Measurements from ENCODE around the gene BNIP5.

The BNIP5 gene

DNA sequence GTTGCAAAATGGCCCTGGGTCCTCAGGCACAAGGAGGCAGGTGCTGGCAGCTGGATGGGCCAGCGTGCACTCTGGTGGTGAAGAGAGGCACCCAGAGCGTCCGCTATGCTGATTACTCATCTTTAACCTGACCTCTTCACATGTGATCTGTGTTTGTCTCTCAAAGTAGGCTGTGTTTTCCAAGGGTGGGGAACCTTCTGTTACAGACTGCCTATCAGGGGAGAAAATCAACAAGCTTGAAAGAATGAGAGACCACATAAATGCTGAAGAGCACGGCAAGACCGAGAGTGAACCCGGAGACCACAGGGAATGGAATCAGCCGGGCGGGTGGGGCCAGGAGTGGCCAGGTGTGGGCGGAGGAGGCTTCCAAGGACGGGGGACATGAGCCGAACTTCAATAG is 16.2 kb downstream of the BNIP5 start:
- no peak for DNase-seq

DNA sequence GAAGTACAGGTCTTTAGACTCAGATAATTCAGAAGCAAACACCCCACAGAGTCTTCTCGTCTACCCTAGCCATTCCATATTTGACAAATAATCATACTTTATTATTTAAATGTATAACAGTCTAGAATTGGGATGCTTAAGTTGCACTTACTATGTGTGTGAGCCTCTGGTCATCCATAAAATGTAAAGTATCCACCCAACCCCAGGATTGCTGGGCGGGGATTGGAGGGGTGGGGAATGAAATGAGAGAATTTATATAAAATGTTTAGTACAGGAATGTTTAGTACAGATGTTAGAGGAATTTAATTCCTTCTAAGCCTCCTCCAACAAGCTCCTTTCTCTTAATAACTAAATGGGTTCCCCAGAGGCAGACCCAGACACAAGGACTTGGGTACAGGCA is 16.9 kb downstream of the BNIP5 start:
- no peak for DNase-seq

DNA sequence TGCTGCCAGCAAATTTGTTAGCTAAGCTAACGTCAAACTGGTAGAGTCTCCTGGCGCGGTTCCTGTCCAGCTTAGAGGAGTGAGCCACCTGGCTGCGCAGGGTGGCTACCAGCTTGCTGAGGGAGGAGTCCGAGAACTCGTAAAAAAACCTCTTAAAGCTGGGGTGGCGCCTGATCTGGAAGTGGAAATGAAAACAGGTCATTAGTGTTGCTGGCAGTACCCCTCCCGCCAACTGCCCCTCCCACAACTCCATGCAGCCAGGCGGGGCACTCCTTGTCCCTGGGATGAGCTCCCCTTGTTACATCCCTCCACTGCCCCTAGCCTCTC is 17.3 kb downstream of the BNIP5 start:
- no peak for DNase-seq

DNA sequence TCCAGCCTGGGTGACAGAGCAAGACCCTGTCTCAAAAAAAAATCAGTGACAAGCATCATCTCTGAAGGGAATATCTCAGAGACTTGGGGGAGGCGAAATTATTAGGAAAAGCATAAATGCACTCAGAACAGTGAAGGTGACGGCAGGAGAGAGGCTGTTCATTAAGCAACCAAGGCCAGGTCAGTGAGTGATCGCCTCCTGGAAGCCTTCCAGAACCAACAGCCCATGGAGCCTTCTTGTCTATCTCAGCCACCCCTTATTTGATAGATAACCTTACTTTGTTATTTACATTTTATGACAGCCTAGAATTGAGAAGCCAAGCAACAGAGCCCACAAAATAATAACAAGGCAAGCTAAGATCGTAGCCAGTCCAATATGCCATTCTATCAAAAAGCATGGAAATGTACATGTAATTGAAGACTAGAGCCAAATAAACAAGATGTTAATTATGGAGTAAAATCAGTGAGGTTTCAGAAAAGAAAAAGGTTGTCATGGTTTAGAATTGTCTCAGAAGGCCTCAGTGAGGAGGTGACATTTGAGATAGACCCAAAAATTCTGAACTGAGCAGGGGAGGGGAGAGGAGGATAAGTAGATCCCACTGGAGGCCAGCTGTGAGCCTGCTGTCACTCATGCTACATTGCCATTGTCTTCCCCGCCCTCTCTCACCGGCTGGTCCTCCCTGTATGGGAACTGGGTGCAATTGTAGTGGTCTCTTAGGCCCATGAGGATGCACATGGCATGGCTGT is 17.8 kb downstream of the BNIP5 start:
- DNase-seq = no peak

DNA sequence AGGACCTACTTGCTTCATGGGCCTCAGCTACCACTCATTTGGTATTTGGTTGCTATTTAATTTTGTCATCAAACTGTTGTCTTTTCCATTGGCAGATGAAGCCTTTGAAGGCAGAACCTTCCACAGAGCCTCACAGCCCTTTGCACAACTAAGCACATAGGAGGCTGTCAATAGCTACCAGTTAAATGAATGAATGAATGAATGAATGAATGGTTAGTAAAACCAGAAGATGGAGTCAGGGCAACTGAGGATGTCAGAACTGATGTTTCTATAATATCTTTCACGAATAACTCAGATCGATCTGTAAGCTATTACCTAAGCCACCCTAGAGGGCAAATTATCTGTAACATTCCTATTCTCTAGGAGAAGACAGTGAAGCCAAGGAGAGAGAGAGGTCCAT is 19.1 kb downstream of the BNIP5 start:
- DNase-seq = no peak

DNA sequence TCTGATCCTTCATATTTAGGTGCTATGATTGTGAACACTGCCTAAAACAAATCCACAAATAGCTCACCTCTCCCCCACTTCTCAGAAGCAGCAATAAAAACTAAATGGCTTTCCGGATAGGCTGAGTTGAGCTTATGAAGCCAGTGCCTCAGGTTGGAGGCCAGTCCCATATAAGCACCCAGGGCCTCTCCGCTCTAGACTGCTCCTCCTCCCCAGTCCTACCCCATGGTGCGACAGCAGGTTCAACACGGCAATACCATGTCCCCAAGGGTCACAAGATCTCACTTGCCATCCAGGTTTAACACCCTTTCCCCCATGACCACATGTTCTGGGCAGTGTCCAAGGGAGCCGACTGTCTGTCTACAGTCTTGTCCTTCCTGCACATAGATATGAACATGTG is 20.8 kb downstream of the BNIP5 start:
- no peak for DNase-seq

DNA sequence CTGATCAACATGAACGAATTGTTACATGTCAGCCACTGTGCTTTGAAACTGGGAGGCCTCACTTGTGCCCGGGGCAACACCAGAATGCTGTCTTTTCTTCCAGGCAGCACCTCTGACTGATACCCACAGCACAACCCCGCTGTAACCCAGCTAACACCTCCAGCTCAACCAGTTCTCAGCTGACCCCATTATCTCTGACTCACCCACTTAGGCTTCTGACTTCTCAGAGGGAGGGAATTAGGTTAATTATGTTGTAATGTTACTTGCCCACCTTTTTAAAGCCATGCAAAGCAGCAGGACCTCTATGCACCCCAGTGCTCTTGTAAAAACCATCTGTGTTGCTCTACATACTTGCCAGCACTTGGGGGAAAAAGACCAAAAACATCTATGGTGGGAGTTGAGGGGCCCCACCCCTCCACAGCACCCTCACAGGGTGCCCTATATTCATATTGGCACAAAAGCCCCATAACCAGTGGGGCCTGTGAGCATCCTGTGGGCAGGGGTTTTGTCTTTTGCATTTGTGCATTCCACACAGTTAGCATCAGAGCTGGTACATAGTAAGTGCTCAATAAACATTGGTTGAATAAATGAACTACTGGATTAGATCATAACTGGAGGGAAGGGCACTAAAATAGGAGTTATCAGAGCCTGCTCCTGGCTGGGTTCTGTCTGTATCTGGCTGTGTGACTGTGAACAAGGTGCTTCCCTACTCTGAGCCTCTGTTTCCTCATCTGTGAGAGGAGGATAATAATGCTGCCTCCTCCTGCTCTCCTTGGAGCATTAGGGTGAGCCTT is 22.3 kb downstream of the BNIP5 start:
- DNase-seq = no peak

DNA sequence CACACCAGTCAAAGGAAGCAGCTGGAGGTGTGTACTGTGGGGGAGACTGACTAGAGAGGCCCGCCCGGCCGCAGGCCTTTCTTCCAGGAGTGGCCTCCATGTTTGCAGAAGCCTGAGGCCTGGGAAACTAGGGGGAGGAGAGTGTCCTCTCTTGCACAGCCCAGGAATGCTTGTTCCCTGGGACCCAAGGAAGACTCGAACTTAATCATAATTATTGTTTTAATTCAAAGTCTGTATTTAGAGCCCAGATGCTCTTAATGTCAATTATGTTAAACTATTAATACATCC is 23.1 kb downstream of the BNIP5 start:
- DNase-seq = no peak

DNA sequence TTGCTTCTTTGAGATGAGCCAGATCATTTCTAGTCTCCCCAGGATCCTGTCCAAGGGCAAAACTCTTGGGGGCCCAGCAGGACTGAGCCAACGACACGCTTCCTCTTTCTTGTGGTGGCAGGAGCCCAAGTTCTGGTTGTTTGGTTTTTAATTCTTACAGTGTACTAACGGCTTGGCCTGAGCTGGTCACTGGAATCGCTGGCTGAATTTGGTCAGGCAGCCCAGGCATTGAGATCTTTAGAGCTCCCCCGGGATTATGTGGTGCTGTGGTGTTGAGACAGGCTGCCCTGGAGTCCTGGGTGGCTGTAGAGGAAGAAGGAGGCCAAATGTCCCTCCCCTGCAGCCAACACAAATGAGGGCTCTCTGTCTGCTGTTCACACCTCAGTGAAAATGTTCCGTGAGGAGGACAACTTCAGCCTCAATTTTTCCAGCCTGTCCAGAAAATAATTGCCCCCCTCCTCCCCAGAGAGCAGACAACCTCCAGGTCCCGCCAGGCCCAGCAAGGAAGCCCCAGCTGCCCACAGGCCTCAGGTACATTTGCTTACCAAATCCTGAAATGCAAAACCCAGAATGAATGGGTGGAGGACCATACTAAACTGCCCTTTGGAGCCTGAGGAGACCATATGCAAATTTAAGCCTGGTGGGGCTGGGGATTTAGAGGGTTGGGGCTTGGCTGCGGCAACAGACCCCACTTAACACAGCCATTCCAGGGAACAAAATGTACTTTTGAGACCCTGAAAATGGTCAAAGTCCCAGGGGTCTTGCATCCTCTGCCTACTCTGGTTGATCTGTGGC is 23.6 kb downstream of the BNIP5 start:
- DNase-seq = peak; percentile 33

DNA sequence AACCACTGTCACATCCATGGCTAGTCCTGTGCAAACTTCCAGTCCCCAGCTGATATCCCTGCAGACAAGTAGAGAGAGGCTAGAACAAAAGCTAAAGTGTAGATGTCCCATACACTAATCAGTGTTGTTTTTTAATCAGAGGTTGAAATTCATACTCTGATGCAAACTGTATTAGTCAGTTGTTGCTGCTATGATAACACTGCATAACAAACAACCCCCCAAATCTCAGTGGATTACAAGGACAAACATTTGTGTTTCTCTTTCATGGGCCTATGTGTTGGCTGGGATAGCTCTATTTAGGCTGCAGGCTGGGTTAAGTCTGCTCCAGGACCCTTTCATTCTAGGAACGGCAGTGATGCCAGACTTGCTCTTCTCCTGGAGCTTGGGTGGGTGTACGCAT is 26.8 kb downstream of the BNIP5 start:
- no peak for DNase-seq

DNA sequence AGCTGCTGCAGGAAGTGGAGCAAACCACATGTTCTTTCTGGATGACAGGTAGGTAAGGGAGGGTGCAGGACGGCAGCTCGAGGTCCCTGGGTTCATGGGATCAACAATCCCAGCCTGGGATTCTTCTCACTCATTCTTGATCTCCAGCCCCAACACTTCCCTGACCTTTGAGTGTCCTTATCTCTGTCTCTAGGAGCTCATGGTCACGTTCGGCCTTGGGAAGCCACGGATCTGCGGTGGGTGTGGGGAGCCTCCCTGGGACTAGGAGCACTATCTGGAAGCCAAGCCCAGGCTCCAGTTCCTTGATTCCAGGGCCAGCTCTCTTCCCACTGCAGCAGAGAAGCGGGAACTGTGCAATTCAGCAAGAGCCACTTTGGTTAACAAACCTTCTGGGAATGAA is 27.5 kb downstream of the BNIP5 start:
- DNase-seq = no peak

DNA sequence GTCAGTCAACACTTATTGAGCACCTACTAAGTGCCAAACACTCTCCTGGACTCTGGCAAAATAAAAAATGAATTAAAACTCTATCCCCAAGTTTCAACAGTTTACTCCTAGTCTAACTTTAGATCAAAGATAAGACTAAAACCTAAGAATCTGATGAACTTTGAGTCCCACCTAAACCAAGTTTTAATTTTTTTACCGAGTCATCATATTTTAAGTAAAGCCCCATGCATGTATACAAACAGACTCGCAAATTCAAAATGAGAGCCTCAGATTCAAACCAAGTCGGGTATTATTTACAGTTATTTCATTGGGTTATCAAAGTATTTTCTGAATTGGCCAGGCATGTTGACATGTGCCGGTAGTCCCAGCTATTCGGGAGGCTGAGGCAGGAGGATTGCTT is 28.2 kb downstream of the BNIP5 start:
- no peak for DNase-seq

DNA sequence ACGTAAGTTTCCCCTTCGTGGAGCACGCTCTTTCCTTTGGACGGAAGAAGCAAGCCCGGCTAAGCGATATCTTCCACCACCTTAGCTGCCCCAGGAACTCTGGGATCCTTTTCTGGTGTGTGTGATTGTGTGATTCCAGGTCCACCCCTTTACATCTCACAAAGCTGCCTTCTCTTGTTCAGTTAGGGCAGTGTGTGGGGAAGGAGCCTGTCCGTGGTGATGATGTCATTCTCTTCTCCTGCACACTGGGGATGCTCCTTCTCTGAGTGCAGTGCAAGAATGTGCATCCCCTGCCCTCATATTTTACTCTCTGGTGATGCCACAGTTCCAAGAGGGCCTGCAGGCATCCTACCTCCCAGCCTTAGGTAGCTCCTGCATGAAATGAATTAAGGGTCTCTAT is 30.3 kb downstream of the BNIP5 start:
- no peak for DNase-seq

DNA sequence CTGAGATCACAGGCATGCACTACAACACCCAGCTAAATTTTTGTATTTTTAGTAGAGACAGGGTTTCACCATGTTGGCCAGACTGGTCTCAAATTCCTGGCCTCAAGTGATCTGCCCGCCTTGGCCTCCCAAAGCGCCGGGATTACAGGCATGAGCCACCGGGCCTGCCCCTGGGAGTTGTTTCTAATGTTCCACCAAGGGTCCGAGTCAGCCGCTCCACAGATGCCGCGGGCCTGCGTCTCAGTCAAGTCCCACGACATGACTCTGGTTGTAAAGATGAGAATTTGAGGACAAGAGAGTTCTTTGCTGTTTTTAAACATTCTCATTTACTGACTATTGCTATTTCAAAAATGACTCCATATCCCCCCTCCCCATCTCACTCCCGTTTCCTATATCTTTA is 30.8 kb downstream of the BNIP5 start:
- no peak for DNase-seq

DNA sequence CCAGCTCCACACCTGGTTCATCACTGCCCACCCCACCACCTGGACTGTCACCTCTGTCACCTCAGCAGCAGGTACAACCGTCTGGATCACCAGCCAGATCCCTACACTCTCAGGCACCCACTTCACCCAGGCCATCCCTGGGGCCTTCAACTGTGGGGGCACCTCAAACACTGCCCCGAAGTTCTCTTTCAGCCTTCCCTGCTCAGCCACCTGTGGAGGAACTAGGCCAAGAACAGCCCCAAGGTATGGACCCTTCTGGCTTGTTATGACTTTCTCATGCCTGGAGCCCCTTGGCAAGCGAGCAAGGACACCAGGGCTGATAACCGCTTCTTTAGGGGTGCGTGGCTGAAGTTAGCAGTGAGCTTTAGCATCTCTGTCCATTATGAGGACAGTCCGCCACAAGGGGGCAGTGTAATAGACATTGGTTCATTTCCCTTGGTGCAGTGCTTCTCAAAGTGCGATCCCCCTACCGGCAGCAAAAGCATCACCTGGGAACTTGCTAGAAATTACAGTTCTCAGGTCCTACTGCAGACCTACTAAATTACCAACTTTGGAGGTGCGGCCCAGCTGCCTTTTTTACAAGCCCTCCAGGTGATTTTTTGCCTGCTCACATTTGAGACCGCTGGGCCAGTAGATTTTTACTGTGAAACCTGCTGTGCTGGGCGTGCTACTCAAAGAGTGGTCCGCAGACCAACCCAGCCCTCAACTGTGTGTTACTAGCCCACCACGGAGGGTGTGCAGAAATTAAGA is 34.3 kb downstream of the BNIP5 start:
- DNase-seq = peak; percentile 72

DNA sequence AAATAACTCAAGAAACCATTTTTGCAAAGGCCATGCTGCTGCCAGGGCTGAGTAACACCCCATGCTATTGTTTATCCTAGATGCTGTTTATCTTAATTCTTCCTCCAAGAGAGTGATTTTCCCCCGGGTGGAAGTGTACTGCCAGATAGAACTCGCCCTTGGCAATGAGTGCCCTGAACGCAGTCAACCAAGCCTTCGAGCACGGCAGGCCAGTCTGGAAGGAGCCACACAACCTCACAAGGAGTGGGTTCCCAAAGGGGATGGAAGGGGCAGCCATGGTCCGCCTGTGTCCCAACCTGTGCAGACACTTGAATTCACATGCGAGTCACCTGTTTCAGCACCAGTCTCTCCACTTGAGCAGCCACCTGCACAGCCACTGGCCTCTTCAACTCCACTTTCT is 34.9 kb downstream of the BNIP5 start:
- DNase-seq = no peak

DNA sequence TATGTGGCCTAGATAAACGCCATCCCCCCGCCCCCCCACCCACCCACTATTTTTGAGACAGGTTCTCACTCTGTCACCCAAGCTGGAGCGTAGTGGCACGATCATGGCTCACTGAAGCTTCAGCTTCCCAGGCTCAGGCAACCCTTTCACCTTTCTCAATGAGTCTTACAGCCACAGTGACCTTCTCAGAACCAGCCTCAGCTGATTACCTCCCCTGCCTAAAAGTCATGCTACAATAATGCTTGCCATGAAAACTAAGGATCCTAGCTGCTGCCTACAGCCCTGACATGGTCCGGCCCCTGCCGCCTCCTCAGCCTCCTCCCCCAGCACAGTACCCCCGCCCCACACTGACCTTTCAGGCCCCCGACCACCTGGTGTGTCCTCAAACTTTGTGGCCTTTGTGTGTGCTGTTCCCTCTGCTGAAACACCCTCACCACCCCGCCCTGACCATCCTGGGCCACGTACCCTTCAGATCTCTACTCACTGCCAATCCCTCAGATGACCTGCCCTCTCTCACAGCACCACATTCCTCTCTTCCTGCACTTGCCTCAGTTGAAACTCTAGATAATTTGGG is 35.5 kb downstream of the BNIP5 start:
- no peak for DNase-seq

DNA sequence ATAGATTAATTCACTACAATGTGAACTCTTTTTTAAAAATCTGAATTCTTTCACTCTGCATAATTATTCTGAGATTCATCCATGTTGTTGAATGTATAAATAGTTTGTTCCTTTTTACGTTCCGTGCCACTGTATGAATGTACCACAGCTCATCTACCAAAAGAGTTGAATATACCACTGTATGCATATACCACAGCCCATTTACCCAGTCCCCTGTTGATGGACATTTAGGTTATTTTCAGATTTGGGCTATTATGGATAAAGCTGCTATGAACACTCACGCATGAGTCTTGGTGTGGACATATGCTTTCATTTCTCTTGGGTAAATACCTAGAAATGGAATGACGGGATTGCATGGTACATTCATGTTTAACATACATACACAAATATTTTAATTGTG is 38.7 kb downstream of the BNIP5 start:
- DNase-seq = no peak

DNA sequence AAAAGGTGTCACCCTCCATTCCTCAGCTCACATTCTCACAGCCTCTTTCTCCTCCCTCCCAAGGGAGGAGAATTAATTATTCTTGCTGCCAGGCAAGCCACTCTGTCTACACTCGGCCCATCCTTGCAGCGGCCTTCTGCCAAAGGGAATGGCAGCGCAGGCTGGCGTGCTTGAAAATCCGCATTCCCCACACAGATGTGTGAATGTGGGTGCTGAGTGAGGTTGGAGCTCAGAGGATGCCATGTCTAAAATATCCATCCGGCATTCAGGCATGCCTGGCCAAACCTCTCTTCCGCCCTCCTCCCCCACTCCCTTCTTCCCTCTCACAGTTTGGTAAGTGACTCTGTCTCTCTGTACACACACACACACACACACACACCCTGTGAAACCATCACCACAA is 39.2 kb downstream of the BNIP5 start:
- DNase-seq = no peak

DNA sequence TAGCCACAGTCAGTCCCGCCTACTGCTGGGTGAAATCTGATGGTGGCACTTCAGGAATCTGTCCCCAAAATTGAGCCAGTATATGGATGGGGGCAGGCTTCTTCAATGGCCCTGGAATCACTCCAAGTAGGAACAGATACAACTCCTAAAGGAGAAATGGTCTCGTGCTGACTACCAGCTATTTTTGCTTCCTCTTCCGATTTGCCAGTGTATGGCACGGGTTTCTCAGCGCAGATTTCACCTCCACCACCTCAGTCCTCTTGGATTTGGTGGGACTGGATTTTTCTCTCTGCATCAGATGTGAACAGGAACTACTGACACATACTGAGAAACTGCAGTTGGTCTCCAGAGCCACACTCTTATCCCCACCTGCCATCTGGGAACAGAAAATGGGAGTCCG is 39.6 kb downstream of the BNIP5 start:
- DNase-seq = no peak

DNA sequence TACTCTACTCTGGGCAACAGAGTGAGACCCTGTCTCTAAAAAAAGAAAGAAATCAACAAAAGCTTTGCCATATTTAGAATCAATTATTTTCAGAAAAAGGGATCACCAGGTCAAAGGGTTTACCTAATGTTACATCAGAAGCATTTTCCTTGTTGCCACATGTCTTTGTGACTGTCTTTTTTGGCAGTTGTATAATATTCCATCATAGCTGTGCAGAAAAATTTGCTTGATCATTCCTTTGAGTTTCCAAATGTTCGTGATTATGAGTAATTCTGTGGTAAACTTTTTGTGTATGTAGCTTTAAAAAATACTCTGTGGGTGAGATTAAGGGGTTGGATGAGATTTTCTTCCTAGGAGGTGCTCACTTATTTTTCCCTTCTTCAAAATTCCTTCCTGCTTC is 40.4 kb downstream of the BNIP5 start:
- DNase-seq = no peak

DNA sequence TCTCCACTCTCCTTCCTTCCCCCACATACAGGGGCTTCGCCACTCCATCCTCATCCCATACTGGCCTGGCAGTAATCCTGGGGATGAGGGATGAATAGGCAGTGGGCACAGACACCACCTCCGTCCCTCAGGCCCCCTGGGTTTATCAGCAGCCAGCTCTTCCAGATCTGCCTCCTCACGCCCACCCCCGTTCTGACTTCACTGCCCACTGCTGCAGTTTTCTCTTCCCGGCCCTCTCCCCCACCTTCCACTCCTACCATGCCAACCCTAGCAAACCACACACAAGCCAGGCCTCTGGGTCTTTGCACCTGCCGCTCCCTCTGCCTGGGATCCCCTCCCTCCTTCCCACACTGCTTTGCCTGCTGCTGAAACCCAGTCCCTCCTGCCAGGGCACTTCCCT is 44.5 kb downstream of the BNIP5 start:
- DNase-seq = no peak

Data from GDM1 (cell line).